ENCODE results near the gene THOC2.

DNA sequence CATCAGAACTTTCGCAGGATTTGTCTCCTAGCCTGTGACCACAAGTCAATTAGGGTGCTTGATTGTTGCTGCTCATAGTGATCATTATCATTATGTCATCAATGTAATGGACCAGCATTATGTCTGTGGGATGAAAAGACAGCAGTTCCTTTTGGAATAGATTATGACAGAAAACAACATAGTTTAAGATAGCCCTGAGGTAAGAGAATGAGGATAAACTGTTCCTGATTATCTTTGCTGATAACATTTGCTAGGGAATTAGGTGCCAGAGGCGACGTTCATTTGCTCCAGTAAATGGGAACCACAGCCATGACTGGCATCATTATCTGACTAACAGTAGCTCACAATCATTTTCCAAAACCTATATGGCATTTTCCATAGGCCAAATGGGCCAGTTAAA is 12.7 kb upstream of the THOC2 start:
- TF ChIP-seq CTCF (IDR thresholded peaks at IDR 0.05; ENCODE audit: control extremely low read depth in 1 of 3, insufficient read depth in 1 of 3, low read depth in 1 of 3, low read length in 3 of 3) (no peak), CHD2 (IDR thresholded peaks at IDR 0.05; ENCODE audit: low read length) (no peak), EZH2 (IDR thresholded peaks at IDR 0.05; ENCODE audit: low read depth, low read length, severe bottlenecking) (no peak), MAFK (IDR thresholded peaks at IDR 0.05; ENCODE audit: low read depth, low read length) (no peak), GABPA (IDR thresholded peaks at IDR 0.05; ENCODE audit: borderline replicate concordance, insufficient read depth, low read length) (no peak), RAD21 (IDR thresholded peaks at IDR 0.05 in 1 of 2, conservative IDR thresholded peaks at IDR 0.05 in 1 of 2; ENCODE audit: low read depth in 2 of 2, low read length in 2 of 2) (no peak), NANOG (IDR thresholded peaks at IDR 0.05; ENCODE audit: insufficient read depth, low read depth, low read length, poor library complexity, severe bottlenecking) (no peak), POLR2AphosphoS5 (IDR thresholded peaks at IDR 0.05; ENCODE audit: low read depth, low read length) (no peak), POLR2A (IDR thresholded peaks at IDR 0.05; ENCODE audit: control extremely low read depth in 1 of 2, low read depth in 2 of 2, low read length in 2 of 2) (no peak)
